GM19351 (cell line): ENCODE data around the gene FSTL4.
"Not testable (repeated sequence)": the region's sequence is repeated elsewhere in the genome, so short reads cannot be mapped to it uniquely, and the experiment has no call there.

Source experiments
- ATAC-seq: cut with Tn5 transposase; IDR thresholded peaks from one replicate; pipeline ENCODE4 v1.9.1; 2021; ENCODE audit warnings: mild to moderate bottlenecking, moderate library complexity; ENCODE audit not compliant: unreplicated experiment

The FSTL4 gene

DNA sequence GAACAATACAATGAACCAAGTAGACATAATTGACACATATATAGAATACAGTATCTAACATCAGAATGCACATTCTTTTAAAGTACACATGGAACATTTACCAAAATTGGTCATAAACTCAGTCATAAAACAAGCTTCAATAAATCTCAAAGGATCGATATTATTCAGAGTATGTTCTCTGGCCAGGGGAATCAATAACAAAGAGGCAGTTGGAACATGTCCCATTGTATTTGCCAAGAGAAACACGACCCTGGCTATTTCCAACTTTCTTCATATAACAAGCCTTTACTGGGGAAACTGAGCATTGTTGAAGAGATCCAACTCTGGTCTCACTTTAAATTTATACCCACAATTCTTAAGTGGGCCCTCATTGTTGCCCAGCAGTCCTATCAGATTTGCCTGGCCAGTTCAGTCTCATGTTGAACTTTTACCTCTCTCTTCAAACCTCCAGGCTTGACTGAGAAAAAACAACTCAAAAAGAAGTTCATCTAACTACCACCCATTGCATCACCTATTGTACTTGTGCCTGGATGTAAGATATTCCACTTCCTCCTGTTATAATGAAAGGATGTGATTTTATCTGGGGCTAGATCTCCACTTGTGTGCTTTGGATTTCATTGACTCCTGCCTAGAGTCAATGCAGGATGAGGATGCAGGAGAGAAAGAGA is 398.1 kb downstream of the FSTL4 start:
- no peak for ATAC-seq

DNA sequence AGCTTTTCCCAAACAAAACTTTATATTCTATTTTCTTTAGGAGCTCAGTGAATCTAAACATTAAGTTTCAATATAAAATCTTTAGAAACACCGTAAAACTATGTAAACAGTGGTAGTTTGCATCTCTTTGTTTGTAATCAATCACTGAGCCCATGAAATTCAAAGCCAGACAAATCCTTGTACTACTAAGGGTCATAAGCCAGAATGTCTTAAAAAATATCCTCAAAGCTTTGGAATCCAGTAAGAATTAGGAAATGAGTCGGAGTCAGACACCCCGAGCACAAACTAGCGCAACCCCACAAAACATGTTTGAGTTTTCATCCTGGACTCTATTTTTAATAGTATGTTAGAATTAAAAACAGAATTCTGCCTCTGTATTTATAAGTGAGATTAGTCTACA is 406.7 kb downstream of the FSTL4 start:
- no peak for ATAC-seq

- ATAC-seq = no peak
Observed at GRCh38 chr5:133205204-133205603, 407.1 kb downstream of the FSTL4 start.

DNA sequence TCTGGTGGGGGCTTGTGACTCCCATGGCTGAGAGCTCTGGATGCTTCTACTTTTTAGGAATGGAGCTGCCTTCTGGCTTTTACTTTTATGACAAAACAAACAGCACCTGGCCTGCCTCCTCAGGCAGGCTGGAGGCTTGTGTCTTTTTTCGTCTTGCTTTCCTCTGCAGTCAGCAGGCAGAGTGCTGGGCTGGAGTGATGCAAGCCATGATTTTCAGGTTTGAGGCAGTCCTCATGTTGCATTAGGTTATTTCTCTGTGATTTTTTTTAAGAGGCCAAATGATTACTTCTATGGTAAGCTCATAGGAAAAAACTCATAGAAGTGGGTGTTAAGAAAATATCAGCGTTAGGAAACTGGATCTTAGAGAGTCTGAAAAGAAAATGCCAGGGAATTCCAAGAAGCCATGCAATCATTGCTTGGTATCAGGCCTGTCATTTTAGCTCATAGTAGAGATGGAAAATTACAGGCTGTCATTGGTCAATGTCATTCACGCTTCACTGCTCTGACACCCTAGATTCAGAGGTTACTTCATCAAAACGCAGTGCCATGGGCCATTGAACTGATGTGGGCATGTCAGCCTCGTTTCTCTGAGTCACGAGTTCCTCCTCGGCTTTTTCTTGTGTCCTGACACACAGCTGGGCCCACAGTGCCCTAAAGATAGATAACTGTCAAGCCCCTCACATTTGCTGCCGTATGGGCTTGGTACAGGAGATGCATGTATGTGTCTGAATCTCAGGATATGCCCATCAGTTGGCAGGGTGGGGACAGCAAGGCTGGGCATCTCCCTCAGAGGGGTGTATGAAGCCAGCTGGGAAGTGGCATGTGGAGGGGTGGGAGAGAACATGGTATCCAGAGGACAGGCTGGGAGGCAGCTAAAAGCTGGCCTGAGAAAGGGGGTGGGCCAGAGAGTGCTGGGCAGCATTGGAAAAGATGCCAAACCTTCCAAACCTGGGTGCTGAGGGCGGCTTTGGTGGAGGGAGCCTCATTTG is 408.7 kb downstream of the FSTL4 start:
- ATAC-seq = no peak

DNA sequence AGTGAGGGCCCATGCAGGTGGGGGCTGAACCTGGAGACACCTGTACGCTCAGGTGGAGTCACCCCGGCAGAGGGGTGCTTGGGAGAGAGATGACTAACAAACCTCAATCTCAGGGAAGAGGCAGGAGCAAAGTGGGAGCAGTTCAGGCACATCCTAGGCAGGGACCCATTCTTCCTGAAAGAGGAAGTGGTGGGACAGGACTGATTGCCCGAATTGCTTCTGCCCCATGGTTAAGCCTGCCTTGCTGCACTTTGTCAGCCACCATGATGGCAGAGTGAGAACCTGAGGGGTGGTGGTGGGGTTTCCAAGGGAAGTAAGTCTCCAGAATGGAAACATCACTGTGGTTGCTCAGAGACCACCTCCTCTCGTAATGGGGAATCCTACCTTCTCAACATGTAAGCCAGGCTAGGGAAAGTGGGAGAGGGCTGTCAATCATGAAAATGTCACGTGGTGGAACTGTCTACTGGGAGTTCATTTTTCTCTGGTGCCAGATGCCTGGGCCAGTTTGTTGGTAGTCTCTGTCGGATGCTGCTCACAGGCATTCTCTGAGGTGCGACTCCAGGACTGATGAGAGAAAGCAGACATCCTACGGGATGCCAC is 410.2 kb downstream of the FSTL4 start:
- no peak for ATAC-seq

GRCh38 chr5:133201310-133201709 is 411.0 kb downstream of the FSTL4 start:
- ATAC-seq = no peak

DNA sequence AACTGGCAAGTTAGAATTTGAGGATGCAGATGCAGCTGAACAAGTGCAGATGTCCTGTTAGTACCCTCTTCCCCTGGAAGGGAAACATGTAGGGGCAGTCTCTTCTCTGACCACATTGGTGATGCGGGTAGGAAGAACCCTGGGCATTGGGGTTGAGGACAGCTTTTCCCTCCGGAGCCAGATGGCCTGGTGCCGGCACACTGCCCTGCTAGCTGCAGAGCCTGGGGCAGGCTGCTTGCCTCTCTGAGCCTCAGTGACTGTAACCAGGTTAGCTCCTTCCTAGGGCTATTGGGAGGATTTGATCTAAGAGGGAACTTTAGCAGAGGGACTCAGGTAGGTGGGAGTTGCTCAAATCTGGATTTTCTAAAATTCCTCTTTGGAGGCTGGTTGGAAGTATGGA is 412.1 kb downstream of the FSTL4 start:
- no peak for ATAC-seq

GRCh38 chr5:133199417-133200178 is 412.7 kb downstream of the FSTL4 start:
- no peak for ATAC-seq

DNA sequence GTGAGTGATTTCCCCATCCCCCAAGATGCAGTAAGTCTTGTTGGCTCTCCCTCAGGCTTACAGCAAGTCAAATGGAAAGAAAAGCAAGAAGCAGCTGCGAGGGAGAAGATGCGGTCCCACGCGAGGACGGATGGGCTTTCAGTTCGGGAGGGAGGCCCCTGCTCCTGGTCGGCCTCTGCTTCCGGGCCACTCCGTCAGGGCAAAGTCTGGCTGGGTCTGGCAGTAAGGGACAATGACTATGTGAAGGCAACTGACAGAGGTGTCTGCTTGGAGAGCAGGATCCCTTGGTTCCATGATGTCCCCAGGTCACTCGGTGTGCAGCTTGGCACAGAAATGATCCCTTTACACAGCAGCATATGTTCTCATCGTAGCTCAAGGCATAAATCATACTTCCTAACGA is 413.8 kb downstream of the FSTL4 start:
- ATAC-seq = no peak

- no peak for ATAC-seq
Observed at GRCh38 chr5:133196441-133197085, 415.8 kb downstream of the FSTL4 start.

GRCh38 chr5:133195250-133195649 is 417.1 kb downstream of the FSTL4 start:
- ATAC-seq = no peak

DNA sequence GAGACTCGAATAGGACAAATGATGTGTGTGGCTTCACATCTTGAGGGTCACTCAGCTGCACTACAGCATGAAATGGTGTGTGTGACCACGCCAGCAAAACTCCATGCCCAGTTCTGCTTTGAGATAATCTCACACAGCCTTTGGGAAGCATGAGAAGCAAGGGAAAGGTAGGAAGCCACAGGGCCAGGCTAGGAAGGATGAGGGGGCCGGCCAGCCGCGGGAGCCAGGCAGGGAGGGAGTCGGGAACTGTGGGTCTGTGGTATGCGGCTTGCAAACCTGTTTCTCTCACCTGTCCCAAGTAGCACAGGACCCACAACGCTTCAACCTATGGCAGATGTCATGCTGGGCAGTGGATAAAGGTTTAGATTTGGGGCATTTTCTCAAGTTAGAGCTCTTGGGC is 418.5 kb downstream of the FSTL4 start:
- no peak for ATAC-seq

DNA sequence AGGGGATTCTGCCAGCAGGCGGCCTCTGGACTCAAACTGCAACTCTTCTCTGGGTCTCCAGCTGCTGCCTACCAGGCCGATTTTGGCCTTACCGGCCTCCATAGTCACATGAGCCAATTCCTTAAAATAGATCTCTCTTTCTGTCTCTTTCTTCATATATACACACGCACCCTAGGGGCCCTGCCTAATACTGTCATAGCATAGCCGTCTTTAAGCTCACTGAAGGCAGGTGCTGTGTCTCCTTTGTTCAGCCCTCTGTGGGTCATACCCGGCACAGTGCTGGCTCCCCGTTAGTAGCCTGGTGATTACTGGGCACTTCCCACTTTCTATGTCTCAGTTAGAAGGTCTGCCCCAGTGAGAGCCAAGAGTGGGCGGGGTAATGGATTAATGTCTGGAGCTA is 419.6 kb downstream of the FSTL4 start:
- ATAC-seq = no peak

GRCh38 chr5:133189881-133190280 is 422.5 kb downstream of the FSTL4 start:
- no peak for ATAC-seq

- ATAC-seq = no peak
Observed at GRCh38 chr5:133179405-133179804, 432.9 kb downstream of the FSTL4 start.

DNA sequence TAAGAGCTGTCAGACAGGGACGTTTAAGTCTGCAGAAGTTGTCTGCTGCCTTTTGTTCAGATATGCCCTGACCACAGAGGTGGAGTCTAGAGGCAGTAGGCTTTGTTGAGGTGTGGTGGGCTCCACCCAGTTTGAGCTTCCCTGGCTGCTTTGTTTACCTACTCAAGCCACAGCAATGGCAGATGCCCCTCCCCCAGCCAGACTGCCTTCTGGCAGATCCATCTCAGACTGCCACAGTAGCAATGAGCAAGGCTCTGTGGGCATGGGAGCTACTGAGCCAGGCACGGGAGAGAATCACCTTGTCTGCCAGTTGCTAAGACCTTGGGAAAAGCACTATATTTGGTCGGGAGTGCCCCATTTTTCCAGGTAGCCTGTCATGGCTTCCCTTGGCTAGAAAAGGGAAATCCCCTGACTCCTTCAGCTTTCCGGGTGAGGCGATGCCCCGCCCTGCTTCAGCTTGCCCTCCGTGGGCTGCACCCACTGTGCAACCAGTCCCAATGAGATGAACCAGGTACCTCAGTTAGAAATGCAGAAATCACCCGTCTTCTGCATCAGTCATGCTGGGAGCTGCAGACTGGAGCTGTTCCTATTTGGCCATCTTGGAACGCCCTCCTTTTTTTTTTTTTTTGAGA is 441.5 kb downstream of the FSTL4 start:
- not testable (repeated sequence) for ATAC-seq

DNA sequence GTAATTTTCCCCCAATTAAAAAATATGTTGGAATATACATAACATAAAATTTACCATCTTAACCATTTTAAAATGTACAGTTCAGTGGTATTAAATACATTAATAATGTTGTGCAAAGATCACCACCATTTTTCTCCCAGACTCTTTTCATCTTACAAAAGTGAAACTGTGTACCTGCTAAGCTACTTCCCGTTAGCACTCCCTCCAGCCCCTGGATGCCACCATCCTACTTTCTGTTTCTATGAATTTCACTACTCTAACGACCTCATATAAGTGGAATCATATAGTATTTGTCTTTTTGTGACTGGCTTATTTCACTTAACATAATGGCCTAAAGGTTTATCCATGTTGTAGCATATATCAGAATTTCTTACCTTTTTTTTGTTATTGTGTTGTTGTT is 447.6 kb downstream of the FSTL4 start:
- ATAC-seq = no peak

DNA sequence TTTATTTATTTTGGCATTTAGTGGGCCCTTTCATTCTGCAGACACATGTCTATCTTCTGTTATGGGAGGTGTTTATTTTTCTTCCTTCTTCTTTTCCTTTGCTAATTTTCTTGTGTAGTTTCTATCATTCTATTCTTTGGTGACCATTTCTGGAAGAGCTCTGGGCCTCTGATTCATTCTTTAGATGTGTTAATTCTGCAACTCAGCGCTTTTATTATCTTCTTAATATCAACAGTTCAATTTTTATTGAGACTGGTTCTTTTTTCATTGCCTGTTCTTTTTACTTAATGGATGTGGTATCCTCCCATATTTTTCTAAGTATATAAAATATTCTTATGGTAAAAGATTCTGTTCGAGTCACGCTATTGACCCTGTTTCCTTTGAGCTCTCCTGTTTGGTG is 448.5 kb downstream of the FSTL4 start:
- ATAC-seq = no peak

DNA sequence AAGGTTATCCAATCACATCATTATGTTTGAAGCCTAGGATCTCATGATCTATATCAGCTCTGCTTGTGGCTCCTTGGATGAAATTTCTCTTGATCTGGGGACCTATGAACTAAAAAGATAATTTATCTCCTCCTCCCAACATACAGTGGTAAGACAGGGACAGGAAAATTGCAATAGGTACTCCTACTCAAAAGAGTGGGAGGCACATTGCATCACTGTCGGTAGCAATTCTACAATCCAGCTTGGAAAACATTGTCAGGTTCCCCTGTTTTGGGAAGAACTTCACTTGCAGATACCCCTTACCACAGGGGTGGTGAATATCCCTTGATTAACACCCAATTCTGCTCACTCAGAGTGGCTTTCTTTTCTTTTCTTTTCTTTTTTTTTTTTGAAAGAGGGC is 452.8 kb downstream of the FSTL4 start:
- no peak for ATAC-seq

- ATAC-seq = no peak
Observed at GRCh38 chr5:133155326-133155969, 456.9 kb downstream of the FSTL4 start.
